Measurements from ENCODE around the gene DIO2.

Gene DIO2

GRCh38 chr14:80211153-80212022 is at the start of gene DIO2:
DIO2 (minus strand) TSS chr14:80211504; CDS start chr14:80211472, 32 bp downstream.
- DNase-seq: no peak

DNA sequence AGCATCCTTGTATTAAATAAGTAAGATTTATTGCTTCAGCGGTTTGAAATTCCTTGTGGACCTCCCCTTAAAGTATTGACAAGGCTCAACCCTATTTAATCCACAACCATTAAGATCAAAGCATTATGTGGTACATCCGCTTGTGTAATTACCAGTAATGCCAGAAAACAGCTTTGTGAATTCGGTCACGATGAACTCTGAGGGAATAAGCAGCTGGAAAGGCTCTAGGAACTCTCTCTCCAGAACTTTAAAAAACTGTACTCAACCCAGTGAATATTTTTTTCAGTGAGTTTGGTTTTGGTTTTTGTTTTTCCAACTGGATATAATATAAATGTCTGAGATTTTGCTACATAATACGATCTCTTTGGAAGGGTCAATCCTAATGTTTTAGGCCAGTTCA is 49.3 kb upstream of the DIO2 start:
- DNase-seq: no peak

DNA sequence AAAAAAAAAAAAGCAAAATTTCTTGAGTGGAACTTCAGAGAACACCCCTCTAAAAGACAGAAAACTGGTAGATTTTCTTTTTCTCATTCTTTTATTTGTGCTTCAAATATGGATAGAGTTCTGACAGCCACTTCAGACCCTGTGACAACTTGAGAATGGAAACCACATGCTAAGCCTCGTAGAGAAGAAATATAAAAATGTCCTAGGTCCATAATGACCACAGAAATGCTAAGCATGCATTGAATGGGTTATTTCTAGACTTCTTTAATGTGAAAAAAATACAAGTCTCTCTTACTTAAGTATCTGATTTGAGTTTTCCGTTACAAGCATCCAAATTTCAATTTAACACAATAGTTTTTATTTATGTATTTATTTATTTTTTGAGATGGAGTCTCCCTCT is 28.3 kb upstream of the DIO2 start:
- DNase-seq: no peak

- DNase-seq: no peak
Measured at GRCh38 chr14:80237143-80237542, 25.8 kb upstream of the DIO2 start.

DNA sequence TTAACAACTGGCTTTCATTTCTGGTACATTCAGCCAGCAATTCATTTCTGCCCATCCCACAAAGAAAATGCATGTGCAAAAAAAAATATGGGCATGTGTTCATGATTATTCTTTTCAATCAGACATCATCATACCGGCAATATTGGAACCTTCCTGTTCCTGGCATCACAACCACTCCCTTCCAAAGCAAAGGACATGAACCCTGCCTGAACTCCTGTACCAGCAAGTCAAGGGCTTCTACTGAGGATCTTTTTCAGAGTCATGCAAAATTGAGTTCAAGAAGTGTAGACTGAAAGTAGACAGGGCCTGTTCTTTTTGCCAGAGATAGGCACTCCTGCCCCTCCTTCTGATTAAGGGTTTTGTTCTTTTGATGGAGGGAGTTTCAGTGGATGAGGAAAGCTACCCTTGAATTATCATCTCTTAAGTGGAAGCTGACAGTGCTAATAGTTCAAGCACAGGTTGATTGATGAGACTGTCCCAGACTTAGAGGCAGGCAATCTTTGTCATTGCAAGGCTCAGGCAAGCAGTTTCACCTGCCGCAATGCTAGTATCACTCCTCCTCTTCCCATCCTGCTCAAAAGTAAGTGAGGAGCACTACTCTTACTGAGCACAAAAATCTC is 22.3 kb upstream of the DIO2 start:
- DNase-seq: no peak

DNA sequence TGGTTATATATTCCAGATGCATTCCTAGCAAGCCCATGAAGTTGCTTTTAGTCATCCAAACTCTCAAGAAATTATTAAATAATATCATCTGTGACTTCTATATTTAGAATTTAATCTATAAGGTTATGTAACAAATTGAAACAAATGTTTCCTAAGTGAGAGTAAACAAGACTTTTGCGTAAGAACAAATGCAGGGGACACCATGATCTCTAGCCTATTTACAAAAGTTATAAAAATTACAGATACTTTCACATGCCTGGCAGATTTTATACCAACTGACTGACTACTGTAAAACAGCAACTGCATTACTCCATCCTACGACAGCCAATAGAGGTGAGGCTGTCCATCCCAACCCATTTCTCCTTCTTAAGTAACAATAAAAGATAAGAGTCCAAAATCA is 20.4 kb upstream of the DIO2 start:
- no peak for DNase-seq

GRCh38 chr14:80223696-80224465 is 12.6 kb upstream of the DIO2 start:
- DNase-seq: no peak

- DNase-seq: no peak
Measured at GRCh38 chr14:80216818-80217217, 5.5 kb upstream of the DIO2 start.

GRCh38 chr14:80215756-80216581 is 4.7 kb upstream of the DIO2 start:
- DNase-seq: no peak

DNA sequence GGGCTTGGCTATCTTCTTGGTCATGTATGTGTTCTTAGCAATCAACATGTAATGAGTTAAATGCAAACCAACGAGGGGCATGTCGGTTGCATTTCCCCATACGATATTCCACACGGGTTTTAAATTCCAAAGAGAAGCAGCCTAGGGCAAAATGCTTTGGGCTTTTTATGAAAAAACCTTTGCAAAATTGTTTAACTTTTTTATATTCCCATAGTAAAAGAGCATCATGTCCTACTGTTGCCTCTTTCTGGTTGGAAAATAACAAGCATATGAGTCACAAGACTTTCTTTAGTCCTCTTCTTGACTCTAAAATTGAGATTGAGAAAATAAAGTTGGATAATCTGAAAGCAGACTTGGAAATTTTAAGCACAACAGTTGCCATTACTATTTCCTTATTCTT is 3.8 kb upstream of the DIO2 start:
- no peak for DNase-seq

DNA sequence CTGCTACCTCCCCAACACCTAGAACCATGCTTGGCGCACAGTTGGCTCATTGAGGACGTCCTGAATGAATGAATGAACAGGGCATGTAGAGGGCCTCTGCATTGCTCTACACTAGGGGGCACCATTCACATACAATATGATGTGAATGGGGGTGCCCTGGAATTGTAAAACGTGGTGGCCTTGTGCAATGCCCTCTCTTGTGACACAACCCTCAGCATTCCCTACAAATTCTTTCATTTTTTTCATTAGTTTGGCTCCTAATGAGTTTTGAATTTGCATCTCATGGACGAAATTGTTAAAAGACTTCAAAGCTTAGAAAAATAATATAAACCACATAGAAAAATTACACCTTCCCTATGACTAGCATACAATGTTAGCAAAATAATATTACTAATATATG is 2.3 kb upstream of the DIO2 start:
- DNase-seq: no peak

DNA sequence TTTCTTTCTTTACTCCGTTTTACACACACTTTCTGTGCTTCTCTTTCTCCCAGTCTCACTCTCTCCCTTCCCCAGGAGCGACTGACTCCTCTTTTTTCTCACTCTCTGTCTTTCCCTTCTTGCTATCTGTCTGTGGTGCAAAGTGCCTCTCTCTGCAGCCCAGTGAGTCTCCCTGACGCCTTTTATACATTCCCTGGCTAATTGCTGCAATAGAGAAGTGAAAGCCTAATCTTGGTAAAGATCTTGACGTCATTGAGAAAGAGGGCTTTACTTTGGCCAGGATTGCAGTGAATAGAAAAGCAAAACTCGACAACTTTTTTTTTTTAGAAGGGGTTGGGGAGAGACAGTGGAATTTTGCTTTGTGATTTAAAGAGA is 706 bp upstream of the DIO2 start:
- DNase-seq: no peak

GRCh38 chr14:80208461-80208860 is 2.8 kb downstream of the DIO2 start:
- DNase-seq: no peak

DNA sequence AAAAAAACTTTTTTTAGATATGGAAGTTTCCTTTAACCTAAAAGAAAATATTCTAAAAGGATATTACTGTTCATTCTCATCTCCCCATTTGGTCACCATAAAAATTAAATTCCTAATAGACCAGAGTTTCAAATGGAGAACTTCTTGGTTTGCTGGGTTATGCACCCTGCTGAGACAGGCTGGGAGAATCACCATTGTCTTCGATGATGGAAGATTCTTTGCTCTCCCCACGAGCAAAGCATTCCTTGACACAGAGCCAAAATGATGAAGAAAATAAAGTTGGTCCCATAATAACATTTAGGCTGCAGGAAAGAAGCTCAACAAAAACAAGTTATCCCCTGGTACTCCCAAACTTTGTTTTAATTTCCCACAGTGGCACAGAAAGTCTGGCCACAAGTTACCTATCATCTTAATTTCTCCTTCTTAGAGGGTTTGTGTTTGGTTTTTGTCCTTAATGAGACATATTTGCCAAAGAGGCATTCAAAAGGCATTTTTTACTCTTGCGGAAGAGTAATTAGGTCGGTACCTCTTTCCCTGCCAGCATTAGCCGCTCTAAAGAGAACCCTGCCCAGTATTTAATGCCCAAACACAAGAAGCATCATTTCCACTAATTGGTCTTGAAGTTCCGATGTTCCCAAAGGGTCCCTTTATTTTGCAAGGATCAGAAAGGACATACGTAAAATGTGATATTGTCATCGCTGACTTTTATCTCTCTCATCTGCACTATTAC is 4.8 kb downstream of the DIO2 start:
- no peak for DNase-seq

DNA sequence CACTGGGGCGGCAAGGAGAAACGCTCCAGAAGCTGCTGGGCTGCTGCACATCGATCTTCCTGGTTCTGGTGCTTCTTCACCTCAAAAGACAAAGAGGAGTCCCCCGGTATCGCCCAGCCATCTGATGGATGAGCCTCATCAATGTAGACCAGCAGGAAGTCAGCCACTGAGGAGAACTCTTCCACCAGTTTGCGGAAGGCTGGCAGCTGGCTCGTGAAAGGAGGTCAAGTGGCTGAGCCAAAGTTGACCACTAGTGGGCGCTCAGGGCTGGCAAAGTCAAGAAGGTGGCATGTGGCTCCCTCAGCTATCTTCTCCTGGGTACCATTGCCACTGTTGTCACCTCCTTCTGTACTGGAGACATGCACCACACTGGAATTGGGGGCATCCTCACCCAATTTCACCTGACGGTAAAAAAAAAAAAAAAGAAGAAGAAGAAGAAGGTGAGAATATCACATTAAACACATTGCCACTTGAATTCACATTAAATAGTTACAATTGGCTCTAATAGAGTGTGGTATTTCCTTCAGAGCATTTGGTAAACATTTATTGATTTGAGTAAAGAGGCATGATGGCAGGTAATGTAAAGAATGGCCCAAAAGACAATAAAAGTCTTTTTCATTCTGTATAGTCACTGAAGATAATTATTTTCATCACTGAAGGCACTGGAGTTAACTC is 8.3 kb downstream of the DIO2 start:
- DNase-seq: peak in 1 of 2 donors; percentile 1

DNA sequence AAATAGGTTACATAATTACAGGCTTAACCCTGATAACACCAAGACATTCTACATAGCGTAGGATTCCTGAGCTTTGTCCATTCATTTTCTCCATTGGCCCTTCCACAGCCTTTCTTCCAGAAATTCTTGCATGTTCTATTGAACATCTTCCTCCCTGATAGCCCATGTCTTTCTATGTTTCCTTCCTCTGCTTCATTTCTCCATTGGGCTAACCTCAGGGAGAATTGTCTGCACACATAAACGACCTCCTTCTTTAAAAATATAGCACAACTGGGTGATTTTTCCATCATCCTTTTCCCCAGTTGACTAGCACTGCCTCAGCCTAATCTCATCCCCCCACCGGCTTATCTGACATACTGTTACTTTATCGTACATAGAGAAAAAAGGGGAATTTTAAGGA is 11.2 kb downstream of the DIO2 start:
- no peak for DNase-seq

GRCh38 chr14:80188571-80188970 is 22.7 kb downstream of the DIO2 start:
- no peak for DNase-seq

DNA sequence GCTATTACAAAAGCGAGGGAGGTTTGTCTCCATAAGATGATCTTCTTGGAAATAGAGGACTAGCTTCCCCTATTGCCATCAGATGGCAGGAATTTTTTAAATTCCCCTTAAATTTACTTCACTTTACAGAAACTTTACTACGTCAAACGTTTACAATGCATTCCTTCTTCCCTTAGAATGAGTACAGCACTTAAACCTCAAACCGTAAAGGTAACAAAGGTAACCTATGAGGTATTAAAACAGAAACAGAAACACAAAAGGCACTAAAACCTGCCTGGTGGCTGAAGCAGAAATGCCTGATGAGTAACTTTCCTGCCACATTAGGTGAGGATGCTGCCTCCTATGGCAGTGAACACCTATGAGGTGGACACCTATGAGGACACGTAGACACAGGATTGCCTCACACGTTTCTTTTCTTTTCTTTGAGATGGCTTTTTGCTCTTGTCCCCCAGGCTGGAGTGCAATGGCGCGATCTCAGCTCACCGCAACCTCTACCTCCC is 25.0 kb downstream of the DIO2 start:
- no peak for DNase-seq

- no peak for DNase-seq
Measured at GRCh38 chr14:80176893-80177292, 34.4 kb downstream of the DIO2 start.

- DNase-seq: no peak
Measured at GRCh38 chr14:80172375-80173051, 38.8 kb downstream of the DIO2 start.
